ENCODE data around the gene ZNF208. TPM values are rescaled to one million over a fixed set of nuclear protein-coding genes. Genes with fewer than 3 reads are reported as not detected.

Gene ZNF208
- total RNA-seq, 1 donor from 2014 or later, result not detected

- H3K9ac ChIP-seq, result no peak overlapping the region
- H3K4me1 ChIP-seq, result no peaks in the 10 kb centered on the region
- no peaks in the 10 kb centered on the region for H3K4me1 Mint-ChIP-seq
- no peaks in the 10 kb centered on the region for H3K27me3 ChIP-seq
- no peak overlapping the region for H3K4me2 ChIP-seq
- no peaks in the 10 kb centered on the region for H4K20me1 ChIP-seq (ENCODE audit: low read depth)
- peaks cover 2% of the 10 kb centered on the region for H3K27me3 Mint-ChIP-seq (ENCODE audit: insufficient read depth, low read depth)
- H3K27ac Mint-ChIP-seq, result no peak overlapping the region
- no peaks in the 10 kb centered on the region for H3F3A ChIP-seq (ENCODE audit: low read depth)
- no peaks in the 10 kb centered on the region for H3K79me2 ChIP-seq (ENCODE audit: low read depth)
- DNase-seq (ENCODE audit: low spot score), result no peak
- H3K36me3 ChIP-seq, result no peaks in the 10 kb centered on the region
- no peaks in the 10 kb centered on the region for H3K9me3 ChIP-seq (ENCODE audit: low read depth)
- no peak overlapping the region for H3K4me3 ChIP-seq
- TF ChIP-seq EZH2phosphoT487 (IDR thresholded peaks at IDR 0.05) (no peak), CTCF (IDR thresholded peaks at IDR 0.05) (no peak), EZH2 (IDR thresholded peaks at IDR 0.05) (no peak)
- H3K4me3 Mint-ChIP-seq, result no peak overlapping the region
- H3K36me3 Mint-ChIP-seq, result no peaks in the 10 kb centered on the region
- H3K9me3 Mint-ChIP-seq, result peaks cover 56% of the 10 kb centered on the region
- H2AFZ ChIP-seq (replicated peaks), result no peak overlapping the region
- H3K27ac ChIP-seq, result no peak overlapping the region
Measured at GRCh38 chr19:21912654-21913053, 98.1 kb downstream of the ZNF208 start.

DNA sequence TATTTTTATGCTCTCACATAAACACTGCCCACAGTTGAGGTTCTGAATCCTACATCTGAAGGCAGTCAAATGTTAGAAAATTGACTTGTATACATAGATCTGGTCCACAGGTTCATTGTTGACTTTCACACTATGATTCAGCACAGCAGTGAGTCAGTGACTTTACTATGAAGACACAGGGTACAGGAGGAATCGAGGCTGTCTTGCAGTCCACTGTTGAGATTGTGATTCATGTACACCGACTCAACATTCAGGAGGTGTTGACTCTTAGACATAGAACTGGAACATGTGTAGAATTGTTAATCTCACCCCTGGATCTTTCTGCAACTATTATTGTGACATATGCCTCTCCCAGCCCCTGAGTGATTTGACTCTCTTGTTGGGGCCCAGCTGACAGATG is 100.4 kb downstream of the ZNF208 start:
- no peak overlapping the region for H2AFZ ChIP-seq (replicated peaks)
- H3F3A ChIP-seq (ENCODE audit: low read depth), result no peaks in the 10 kb centered on the region
- H3K9me3 Mint-ChIP-seq, result peaks cover 67% of the 10 kb centered on the region
- H3K79me2 ChIP-seq (ENCODE audit: low read depth), result no peaks in the 10 kb centered on the region
- no peak overlapping the region for H3K27ac Mint-ChIP-seq
- peaks cover 2% of the 10 kb centered on the region for H3K27me3 Mint-ChIP-seq (ENCODE audit: insufficient read depth, low read depth)
- H3K27ac ChIP-seq, result no peak overlapping the region
- DNase-seq (ENCODE audit: low spot score), result no peak
- H3K9me3 ChIP-seq (ENCODE audit: low read depth), result no peaks in the 10 kb centered on the region
- TF ChIP-seq EZH2 (IDR thresholded peaks at IDR 0.05), result no peak
- TF ChIP-seq CTCF (IDR thresholded peaks at IDR 0.05), result no peak
- no peak for TF ChIP-seq EZH2phosphoT487 (IDR thresholded peaks at IDR 0.05)
- no peak overlapping the region for H3K4me2 ChIP-seq
- H3K9ac ChIP-seq, result no peak overlapping the region
- H3K4me3 ChIP-seq, result no peak overlapping the region
- no peak overlapping the region for H3K4me3 Mint-ChIP-seq
- no peaks in the 10 kb centered on the region for H3K36me3 ChIP-seq
- H4K20me1 ChIP-seq (ENCODE audit: low read depth), result no peaks in the 10 kb centered on the region
- no peaks in the 10 kb centered on the region for H3K27me3 ChIP-seq
- no peaks in the 10 kb centered on the region for H3K4me1 ChIP-seq
- no peaks in the 10 kb centered on the region for H3K36me3 Mint-ChIP-seq
- no peaks in the 10 kb centered on the region for H3K4me1 Mint-ChIP-seq

- H3K4me2 ChIP-seq, result no peak overlapping the region
- Mint-ChIP-seq H3K36me3 (no peaks in the 10 kb centered on the region), H3K4me3 (no peak overlapping the region), H3K27me3 (ENCODE audit: insufficient read depth, low read depth) (peaks cover 2% of the 10 kb centered on the region), H3K27ac (no peak overlapping the region), H3K9me3 (peaks cover 78% of the 10 kb centered on the region), H3K4me1 (no peaks in the 10 kb centered on the region)
- H3K27ac ChIP-seq, result no peak overlapping the region
- no peaks in the 10 kb centered on the region for H3K4me1 ChIP-seq
- no peaks in the 10 kb centered on the region for H3K27me3 ChIP-seq
- TF ChIP-seq CTCF (IDR thresholded peaks at IDR 0.05) (no peak), EZH2phosphoT487 (IDR thresholded peaks at IDR 0.05) (no peak), EZH2 (IDR thresholded peaks at IDR 0.05) (no peak)
- no peak for DNase-seq (ENCODE audit: low spot score)
- H3K4me3 ChIP-seq, result no peak overlapping the region
- no peaks in the 10 kb centered on the region for H3F3A ChIP-seq (ENCODE audit: low read depth)
- H2AFZ ChIP-seq (replicated peaks), result no peak overlapping the region
- H3K9ac ChIP-seq, result no peak overlapping the region
- no peaks in the 10 kb centered on the region for H4K20me1 ChIP-seq (ENCODE audit: low read depth)
- no peaks in the 10 kb centered on the region for H3K79me2 ChIP-seq (ENCODE audit: low read depth)
- H3K36me3 ChIP-seq, result no peaks in the 10 kb centered on the region
- H3K9me3 ChIP-seq (ENCODE audit: low read depth), result no peaks in the 10 kb centered on the region
Measured at GRCh38 chr19:21908066-21908465, 102.7 kb downstream of the ZNF208 start.

All from neural progenitor cell (in vitro differentiated cells).